ENCODE results near the gene ADAMTS17.

- no peak for TF ChIP-seq POLR2A (IDR thresholded peaks at IDR 0.05; ENCODE audit: extremely low read depth, insufficient read length)
- no peak for TF ChIP-seq CTCF (IDR thresholded peaks at IDR 0.05; ENCODE audit: low read depth, low read length)
Measured at GRCh38 chr15:100234158-100235029, 107.4 kb downstream of the ADAMTS17 start.
